Measurements from ENCODE around the gene DNAH1.

Gene DNAH1

GRCh38 chr3:52407779-52408178 is 91.7 kb downstream of the DNAH1 start:
- Histone ChIP-seq H3K4me3 (peak overlapping the region in 1 of 7 experiments; percentile 95), H3K27ac (peak overlapping the region in 10 of 21 experiments; percentile 71 to 89 (median 78))

GRCh38 chr3:52408466-52408865 is 92.3 kb downstream of the DNAH1 start:
- peak overlapping the region in 4 of 7 experiments; percentile 95 to 100 (median 96) for H3K4me3 ChIP-seq
- peak overlapping the region in 7 of 21 experiments; percentile 84 to 100 (median 99) for H3K27ac ChIP-seq

- Histone ChIP-seq H3K27ac (no peak overlapping the region), H3K4me3 (no peak overlapping the region)
Measured at GRCh38 chr3:52415800-52416199, 99.7 kb downstream of the DNAH1 start.

- Histone ChIP-seq H3K27ac (peak overlapping the region in 1 of 21 experiments; percentile 38), H3K4me3 (no peak overlapping the region)
Measured at GRCh38 chr3:52420388-52420787, 104.3 kb downstream of the DNAH1 start.

GRCh38 chr3:52422669-52423068 is 106.5 kb downstream of the DNAH1 start:
- Histone ChIP-seq H3K27ac (no peak overlapping the region), H3K4me3 (no peak overlapping the region)

GRCh38 chr3:52423173-52423572 is 107.1 kb downstream of the DNAH1 start:
- H3K27ac ChIP-seq, result no peak overlapping the region
- no peak overlapping the region for H3K4me3 ChIP-seq

GRCh38 chr3:52428151-52429005 is 112.3 kb downstream of the DNAH1 start:
- no peak overlapping the region for H3K4me3 ChIP-seq
- H3K27ac ChIP-seq, result peak overlapping the region in 2 of 21 experiments; percentile 14

- Histone ChIP-seq H3K4me3 (no peak overlapping the region), H3K27ac (peak overlapping the region in 2 of 21 experiments; percentile 14)
Measured at GRCh38 chr3:52429031-52429430, 112.9 kb downstream of the DNAH1 start.

GRCh38 chr3:52429779-52430415 is 113.8 kb downstream of the DNAH1 start:
- Histone ChIP-seq H3K27ac (peak overlapping the region in 1 of 21 experiments; percentile 35), H3K4me3 (no peak overlapping the region)

- H3K27ac ChIP-seq, result peak overlapping the region in 1 of 21 experiments; percentile 35
- H3K4me3 ChIP-seq, result no peak overlapping the region
Measured at GRCh38 chr3:52430416-52430810, 114.3 kb downstream of the DNAH1 start.

GRCh38 chr3:52431459-52432223 is 115.5 kb downstream of the DNAH1 start:
- Histone ChIP-seq H3K27ac (peak overlapping the region in 10 of 21 experiments; percentile 3 to 70 (median 46)), H3K4me3 (no peak overlapping the region)

- Histone ChIP-seq H3K4me3 (no peak overlapping the region), H3K27ac (peak overlapping the region in 9 of 21 experiments; percentile 3 to 70 (median 51))
Measured at GRCh38 chr3:52432225-52432624, 116.1 kb downstream of the DNAH1 start.

GRCh38 chr3:52432691-52433141 is 116.6 kb downstream of the DNAH1 start:
- no peak overlapping the region for H3K4me3 ChIP-seq
- H3K27ac ChIP-seq, result peak overlapping the region in 8 of 21 experiments; percentile 6 to 70 (median 56)

- H3K27ac ChIP-seq, result peak overlapping the region in 11 of 21 experiments; percentile 9 to 70 (median 51)
Measured at GRCh38 chr3:52433328-52433995, 117.3 kb downstream of the DNAH1 start.

GRCh38 chr3:52433996-52434479 is 117.9 kb downstream of the DNAH1 start:
- Histone ChIP-seq H3K27ac (peak overlapping the region in 11 of 21 experiments; percentile 9 to 70 (median 51)), H3K4me3 (no peak overlapping the region)

More at GRCh38 chr3:52433328-52433995, 117.3 kb downstream of the DNAH1 start:
- no peak overlapping the region for H3K4me3 ChIP-seq

- Histone ChIP-seq H3K4me3 (no peak overlapping the region), H3K27ac (peak overlapping the region in 5 of 21 experiments; percentile 21 to 70 (median 63))
Measured at GRCh38 chr3:52434491-52435115, 118.5 kb downstream of the DNAH1 start.

- peak overlapping the region in 2 of 21 experiments; percentile 4 to 69 for H3K27ac ChIP-seq
- no peak overlapping the region for H3K4me3 ChIP-seq
Measured at GRCh38 chr3:52435246-52436101, 119.4 kb downstream of the DNAH1 start.
